ENCODE results near the gene DSP.

Gene DSP

GRCh38 chr6:7594579-7595125 is 53.2 kb downstream of the DSP start:
- no peak for FAIRE-seq

- no peak for FAIRE-seq
These were observed 62.5 kb downstream of the DSP start for GRCh38 chr6:7604003-7604402.

- FAIRE-seq: no peak
These were observed 63.0 kb downstream of the DSP start for GRCh38 chr6:7604506-7604905.

- peak; percentile 85 for FAIRE-seq
These were observed 74.3 kb downstream of the DSP start for GRCh38 chr6:7615611-7616383.

DNA sequence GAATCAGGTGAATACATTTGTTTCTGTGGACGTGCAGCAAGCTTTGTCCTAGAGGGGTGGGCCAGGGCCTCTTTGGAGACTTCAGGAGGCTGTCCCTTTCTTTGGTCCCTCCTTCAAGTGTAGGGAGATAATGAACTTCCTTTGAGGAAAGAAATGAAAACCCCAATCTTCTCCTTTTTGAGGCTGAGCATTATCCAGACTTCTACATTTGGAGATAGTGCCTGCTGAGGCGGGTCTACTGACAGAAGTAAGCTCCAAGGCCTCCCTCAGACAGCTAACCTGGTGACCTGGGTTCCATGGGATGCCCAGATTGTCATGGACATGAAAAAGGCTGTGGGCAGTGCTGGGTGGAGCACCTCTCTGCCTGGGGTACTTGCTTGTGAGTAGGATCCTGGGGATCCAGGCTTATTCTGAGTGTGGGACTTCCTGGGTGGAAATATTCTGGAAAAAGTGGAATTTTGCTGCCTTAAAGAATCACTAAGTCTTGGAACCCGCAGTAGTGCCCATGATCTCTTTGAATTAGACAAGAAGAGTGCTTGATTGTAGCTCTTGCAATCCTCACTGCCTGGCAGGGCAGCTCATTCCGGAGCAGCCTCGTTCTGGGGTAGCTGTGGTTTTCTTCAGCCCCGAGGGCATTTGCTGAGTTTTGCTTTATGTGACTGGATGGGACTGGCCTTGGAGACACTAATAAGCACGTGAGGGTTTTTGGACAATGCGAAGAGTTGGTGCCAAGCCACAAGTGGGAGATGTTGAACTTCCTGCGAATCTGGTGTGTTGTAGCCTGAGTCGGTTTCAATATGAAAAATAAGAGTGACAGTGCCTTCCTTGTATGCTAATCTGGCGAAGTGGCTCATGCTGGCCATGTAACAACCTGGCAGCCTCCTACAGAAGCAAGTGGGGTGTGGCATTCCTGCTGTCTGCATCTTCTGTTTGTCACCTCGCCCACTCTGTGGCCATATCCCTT is 76.6 kb downstream of the DSP start:
- no peak for FAIRE-seq

GRCh38 chr6:7621761-7622160 is 80.3 kb downstream of the DSP start:
- FAIRE-seq: no peak

GRCh38 chr6:7624796-7625710 is 83.6 kb downstream of the DSP start:
- FAIRE-seq: no peak

DNA sequence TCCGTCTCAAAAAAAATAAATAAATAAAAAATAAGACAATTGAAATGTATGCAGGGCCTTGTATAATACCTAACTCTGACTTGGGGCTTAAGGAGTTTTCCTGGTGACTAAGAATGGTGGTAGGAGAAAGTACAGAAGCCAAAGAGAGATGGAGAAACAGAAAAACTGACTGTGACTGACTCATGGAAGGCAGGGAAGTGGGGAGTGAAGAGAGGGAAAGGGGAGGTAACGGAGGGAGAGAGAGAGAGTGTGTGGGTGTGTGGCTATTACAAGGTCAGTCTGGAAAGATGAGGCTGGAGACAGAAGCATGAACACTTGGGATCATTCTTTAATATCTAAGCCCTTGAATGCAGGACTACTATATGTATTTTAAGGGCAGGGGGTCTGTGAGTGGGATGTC is 87.0 kb downstream of the DSP start:
- no peak for FAIRE-seq

DNA sequence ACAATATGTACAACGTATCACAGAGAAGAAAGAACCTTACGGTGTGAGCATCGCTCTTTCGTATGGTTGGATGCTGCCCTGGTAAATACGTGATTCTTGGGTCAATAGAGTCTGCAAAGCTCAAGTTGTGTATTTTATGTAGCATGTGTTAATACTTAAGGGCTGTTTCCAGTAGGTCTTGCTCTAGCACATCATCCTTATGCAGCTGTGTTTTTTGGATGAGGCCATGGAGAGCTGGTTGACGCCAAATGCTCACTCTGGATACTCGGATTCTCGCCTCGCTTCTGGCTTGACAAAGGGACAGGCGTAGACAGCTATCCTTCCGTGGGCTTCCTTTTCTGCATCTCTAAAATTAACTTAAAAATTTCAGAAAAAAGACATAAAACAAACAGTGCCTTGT is 87.4 kb downstream of the DSP start:
- FAIRE-seq: no peak

DNA sequence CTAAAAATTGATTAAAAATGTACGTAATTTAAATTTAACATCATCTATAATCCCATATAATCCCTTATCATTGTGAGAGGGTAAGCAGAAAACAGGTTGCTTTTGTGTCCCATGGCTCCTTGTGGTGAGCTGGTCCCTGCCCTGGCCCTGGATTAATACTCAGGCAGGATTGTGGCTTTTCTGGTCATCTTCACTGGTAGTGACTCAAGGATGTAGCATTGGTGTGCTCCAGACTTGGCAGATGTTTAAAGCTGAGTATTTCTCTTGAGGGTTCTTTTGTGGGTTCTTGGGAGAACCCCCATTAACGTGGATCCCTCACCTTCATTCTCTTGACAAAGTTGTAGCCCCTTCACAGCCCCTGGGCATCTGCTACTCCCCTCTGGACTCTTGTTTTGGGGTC is 87.8 kb downstream of the DSP start:
- no peak for FAIRE-seq

- no peak for FAIRE-seq
These were observed 89.3 kb downstream of the DSP start for GRCh38 chr6:7630792-7631191.

- FAIRE-seq: no peak
These were observed 90.0 kb downstream of the DSP start for GRCh38 chr6:7631466-7631865.

- no peak for FAIRE-seq
These were observed 91.2 kb downstream of the DSP start for GRCh38 chr6:7632501-7633290.

GRCh38 chr6:7633361-7633760 is 91.9 kb downstream of the DSP start:
- no peak for FAIRE-seq

- no peak for FAIRE-seq
These were observed 94.7 kb downstream of the DSP start for GRCh38 chr6:7636151-7636550.
